NCI-H1105 treated with DMSO at 0.1 percent for 48 hours (cell line): ENCODE data around the gene TACC2.

Experiments used
- DNase-seq: peaks from one replicate; lab custom pipeline; 2025; lab: John Stamatoyannopoulos, UW

The TACC2 gene

GRCh38 chr10:122121059-122121458 is 132.1 kb downstream of the TACC2 start:
- DNase-seq: no peak

GRCh38 chr10:122122493-122122892 is 133.5 kb downstream of the TACC2 start:
- DNase-seq: no peak

GRCh38 chr10:122123186-122123585 is 134.2 kb downstream of the TACC2 start:
- no peak for DNase-seq

- no peak for DNase-seq
Observed at GRCh38 chr10:122124342-122124741, 135.4 kb downstream of the TACC2 start.

- DNase-seq: no peak
Observed at GRCh38 chr10:122124808-122125207, 135.8 kb downstream of the TACC2 start.

GRCh38 chr10:122126763-122127659 is 138.0 kb downstream of the TACC2 start:
- DNase-seq: no peak

GRCh38 chr10:122127943-122128342 is 139.0 kb downstream of the TACC2 start:
- no peak for DNase-seq

- DNase-seq: no peak
Observed at GRCh38 chr10:122128357-122128756, 139.4 kb downstream of the TACC2 start.

GRCh38 chr10:122130474-122131110 is 141.6 kb downstream of the TACC2 start:
- DNase-seq: no peak

GRCh38 chr10:122132331-122132755 is 143.4 kb downstream of the TACC2 start:
- no peak for DNase-seq

GRCh38 chr10:122132882-122133565 is 144.1 kb downstream of the TACC2 start:
- DNase-seq: no peak

- no peak for DNase-seq
Observed at GRCh38 chr10:122135251-122136025, 146.5 kb downstream of the TACC2 start.

GRCh38 chr10:122138831-122139625 is 150.1 kb downstream of the TACC2 start:
- no peak for DNase-seq

GRCh38 chr10:122139627-122140170 is 150.7 kb downstream of the TACC2 start:
- DNase-seq: no peak

GRCh38 chr10:122140461-122140902 is 151.5 kb downstream of the TACC2 start:
- no peak for DNase-seq

- DNase-seq: no peak
Observed at GRCh38 chr10:122140941-122141623, 152.1 kb downstream of the TACC2 start.

- no peak for DNase-seq
Observed at GRCh38 chr10:122141821-122142640, 153.1 kb downstream of the TACC2 start.

GRCh38 chr10:122142641-122143237 is 153.8 kb downstream of the TACC2 start:
- no peak for DNase-seq
